ENCODE measurements around the gene AKAP11.

Gene AKAP11

DNA sequence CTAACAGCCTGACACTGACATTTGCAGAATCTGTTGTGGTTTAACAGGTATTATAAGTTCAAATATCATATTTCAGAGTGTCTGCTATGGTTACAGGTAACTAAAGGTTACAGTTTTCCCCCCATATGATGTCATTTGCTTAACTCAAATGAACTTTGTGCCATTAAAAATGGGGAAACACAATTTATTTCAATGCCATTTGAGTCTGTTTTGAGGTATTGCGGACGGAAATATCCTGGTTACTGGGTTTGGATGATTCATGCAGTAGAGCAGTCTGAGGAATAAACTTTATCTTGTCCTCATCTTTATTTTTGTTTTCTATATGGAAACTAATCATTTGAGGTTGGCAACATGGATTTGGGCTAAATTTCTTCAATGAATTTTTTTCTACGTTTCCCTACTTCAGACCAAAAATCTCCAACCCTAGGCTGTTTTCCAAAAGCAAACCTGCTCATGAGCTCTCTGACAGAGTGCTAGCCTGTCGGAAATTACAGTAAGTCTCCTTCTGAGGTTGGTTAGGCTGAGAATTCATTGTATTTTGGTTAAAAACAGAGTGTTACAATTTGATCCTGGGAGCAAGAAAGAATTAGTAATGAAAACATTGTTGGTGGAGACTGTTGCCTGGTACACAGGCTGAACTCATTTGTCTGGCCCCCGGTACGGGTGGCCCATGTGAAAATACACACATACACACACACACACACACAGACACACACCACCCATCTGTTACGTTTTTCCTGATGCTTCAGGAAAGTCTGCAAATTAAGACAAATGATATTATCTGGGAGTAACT, 66.1 kb downstream of the AKAP11 start:
- DNase-seq, result no peak

DNA sequence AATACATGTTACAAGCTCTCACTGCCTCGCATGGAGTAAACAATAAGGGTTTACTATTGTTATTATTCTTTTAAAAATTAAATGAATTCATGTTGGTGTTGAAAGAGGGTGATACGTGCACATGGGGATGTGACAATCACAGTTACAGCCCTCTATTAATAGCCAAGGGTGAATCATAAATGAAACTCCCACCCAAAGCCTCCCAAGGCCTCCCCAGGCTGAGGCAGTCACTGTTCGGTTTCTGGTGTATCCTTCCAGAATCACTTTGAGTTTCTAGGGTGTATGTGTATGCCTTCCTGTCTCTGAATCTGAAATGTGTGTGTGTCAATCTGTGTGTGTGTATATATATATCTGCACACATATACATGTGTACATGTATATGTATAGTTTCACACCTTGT, 73.4 kb downstream of the AKAP11 start:
- DNase-seq, result no peak

GRCh38 chr13:42348576-42348975, 76.6 kb downstream of the AKAP11 start:
- no peak for DNase-seq

GRCh38 chr13:42350141-42350540, 78.2 kb downstream of the AKAP11 start:
- DNase-seq, result no peak

DNA sequence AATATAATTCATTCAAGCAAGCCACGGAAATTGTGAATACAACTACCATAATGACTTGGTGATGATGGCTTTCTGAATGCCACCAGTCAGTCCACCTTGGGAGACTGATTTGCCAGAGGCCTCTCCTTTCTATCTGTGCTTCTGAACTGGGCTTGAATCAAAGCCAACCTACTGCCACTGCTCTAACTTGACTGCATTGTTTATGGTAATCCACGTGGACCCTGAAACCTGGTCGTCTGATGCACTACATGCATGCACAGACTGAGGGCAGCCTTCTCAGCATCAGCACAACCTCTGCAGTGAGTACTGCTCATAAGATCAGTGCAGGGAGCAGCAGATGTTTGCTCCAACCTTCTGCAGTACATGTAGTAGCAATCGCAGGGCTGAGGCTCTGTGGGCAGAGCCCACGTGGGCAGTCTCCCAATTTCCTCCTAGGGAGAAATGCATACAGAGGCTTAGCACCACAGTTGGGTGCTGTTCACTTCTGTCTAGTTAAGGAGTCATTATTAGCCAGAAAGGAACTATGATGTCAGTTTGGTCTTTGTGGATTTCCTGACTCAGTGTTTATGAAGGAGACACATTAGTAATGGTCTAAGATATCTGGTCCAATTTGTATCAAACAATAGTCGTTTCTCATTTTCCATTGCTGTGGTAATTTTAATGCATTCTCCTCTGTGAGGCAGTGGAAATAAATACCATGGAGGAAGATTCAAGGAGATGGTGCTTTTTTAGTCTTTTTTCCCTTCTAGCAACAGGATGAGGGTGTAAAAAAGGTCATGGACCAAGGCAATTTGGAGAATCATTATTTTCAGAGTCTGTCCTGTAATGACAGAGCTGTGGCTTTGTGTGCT, 82.5 kb downstream of the AKAP11 start:
- DNase-seq, result no peak

- no peak for DNase-seq
Measured at GRCh38 chr13:42355092-42355485, 83.1 kb downstream of the AKAP11 start.

DNA sequence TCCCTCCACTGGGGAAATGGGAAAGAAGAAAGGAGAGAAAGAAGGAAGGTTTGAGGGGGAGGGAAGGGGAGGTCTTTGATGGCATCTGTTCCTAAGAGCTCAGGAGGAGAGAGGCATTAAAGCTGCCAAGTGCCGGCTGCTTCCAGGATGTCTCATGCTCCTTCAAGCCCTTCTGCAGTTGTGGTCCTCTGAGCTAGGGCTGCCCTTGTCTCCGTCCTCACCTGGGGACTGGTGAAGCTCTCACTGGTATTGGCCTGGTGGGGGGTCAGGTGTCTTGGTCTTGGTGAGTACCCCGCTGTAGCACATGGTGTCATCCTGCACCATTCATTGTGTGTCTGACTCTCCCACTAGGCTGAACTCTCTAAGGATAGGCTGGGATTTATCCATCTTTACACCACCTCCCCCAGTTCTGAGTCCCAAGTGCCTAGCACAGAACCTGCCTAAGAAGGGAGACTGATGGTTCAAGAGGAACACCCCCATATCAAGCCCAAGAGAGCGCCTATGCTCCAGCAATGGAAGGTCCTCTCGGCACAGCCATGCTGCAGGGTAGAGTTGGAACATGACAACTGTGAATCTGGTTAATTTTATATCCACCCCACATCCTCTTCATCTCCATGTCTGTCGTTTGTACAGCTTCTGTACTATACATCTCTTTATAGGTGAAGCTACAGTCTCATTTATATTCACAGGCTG, 83.7 kb downstream of the AKAP11 start:
- no peak for DNase-seq

GRCh38 chr13:42356184-42356575, 84.2 kb downstream of the AKAP11 start:
- DNase-seq, result no peak

- no peak for DNase-seq
Measured at GRCh38 chr13:42360046-42360574, 88.2 kb downstream of the AKAP11 start.

DNA sequence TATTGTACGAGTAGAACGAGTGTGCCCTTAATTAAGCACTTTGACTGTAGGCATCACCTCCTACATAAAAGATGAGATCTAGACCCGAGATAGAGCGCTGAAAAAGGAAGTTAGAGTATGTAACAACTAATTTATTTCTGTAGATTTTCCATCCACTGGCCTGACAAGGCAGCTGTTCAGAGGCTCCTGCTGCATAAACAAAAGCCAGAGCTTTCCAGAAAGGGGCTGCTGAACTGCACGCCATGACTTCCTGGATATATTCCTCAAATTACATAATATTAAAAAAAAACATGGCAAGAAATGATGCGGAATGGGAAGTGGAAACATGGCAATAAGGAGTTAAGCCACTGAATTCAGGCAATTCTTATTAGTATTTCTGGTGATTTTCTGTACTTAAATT, 89.7 kb downstream of the AKAP11 start:
- DNase-seq, result no peak

DNA sequence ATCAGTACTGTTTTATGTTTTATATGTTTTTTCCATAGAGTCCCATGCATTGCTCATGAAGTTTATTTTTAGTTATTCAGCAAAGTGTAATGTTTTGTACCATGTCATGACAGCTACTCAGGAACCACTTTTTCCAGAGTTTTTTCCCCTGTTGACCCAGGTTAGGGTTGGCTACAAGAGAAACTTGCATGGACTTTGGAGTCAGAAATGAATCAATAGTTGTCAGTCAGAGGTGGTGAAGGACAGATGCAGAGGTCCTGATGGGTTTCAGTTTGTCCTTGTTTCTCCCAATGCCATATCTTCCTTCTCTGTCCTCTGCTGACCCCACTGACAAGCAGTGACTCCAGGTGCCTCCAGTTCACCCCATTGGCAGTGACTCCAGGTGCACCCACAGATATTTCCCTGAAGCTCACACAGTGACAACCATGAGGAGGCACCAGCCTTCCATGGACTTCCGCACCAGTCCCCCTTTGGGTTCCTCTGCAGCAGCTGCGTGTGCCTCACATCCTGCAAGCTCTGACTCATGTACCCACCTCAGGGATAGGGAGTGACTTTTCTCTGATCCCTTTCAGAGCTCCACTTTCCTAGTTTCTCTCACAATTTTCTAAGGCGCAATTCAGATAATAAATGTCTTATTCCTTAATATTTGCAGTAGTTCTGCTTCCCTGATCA, 92.1 kb downstream of the AKAP11 start:
- no peak for DNase-seq

DNA sequence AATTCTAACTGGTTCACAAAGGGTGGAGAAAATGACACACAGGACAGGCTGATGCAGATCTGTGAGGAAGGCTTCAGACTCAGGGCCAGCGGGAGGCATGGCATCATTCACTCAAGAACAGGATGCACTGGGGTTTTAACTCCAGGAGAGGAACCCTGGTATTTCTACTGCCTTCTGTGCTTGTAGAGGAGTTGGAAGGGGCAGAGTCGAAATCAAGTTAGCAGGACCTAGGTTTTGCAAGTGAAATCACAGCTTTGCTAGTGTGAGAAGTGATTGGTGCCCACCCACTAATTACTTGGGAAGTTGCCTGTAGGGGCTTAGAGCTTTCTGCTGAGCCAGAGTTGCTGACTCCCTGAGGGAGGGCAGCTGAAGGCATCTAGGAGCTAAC, 92.7 kb downstream of the AKAP11 start:
- DNase-seq, result no peak

DNA sequence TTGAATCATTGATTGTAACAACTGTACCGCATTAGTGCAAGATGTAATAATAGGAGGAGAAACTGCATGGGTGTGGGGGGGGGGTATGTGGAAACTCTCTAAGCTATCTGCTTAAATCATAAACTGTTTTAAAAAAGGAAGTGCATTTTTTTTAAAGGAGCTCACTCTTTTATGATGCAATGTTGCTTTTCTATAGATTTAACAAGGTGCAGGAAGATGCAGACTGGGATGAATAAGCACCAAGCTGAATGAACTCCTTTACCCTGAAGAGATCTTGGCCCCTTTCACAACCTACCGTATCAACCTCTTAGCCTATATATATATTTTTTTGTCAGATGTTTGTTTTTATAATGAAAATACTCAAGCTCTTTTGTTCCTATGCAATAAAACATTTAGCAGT, 95.9 kb downstream of the AKAP11 start:
- no peak for DNase-seq

- DNase-seq, result no peak
Measured at GRCh38 chr13:42369071-42369797, 97.3 kb downstream of the AKAP11 start.

DNA sequence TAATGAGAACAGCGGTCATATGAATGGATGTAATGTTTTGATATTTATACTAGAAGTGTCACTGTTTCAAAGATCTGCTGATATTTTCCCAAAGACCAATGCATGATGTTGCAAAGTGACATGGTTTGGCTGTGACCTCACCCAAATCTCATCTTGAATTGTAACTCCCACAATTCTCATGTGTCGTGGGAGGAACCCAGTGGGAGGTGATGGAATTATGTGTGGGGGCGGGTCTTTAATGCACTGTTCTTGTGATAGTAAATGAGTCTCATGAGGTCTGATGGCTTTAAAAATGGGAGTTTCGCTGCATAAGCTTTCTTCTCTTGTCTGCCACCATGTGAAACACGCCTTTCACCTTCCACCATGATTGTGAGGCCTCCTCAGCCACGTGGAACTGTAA, 98.3 kb downstream of the AKAP11 start:
- no peak for DNase-seq
